GM21786 (cell line): ENCODE results near the gene BIRC3.
"Not testable (repeated sequence)": the region's sequence is repeated elsewhere in the genome, so short reads cannot be mapped to it uniquely, and the experiment has no call there.

Experiments
- ATAC-seq: cut with Tn5 transposase; IDR thresholded peaks from one replicate; pipeline ENCODE4 v1.9.1; 2021; ENCODE audit not compliant: unreplicated experiment

The BIRC3 gene

GRCh38 chr11:102323542-102324251, 6.4 kb downstream of the BIRC3 start:
- ATAC-seq, result no peak

- no peak for ATAC-seq
These were observed 7.8 kb downstream of the BIRC3 start for GRCh38 chr11:102325088-102325487.

- ATAC-seq, result no peak
These were observed 11.5 kb downstream of the BIRC3 start for GRCh38 chr11:102328748-102329147.

GRCh38 chr11:102330231-102330630, 12.9 kb downstream of the BIRC3 start:
- no peak for ATAC-seq

GRCh38 chr11:102331341-102331740, 14.1 kb downstream of the BIRC3 start:
- no peak for ATAC-seq

- ATAC-seq, result no peak
These were observed 15.3 kb downstream of the BIRC3 start for GRCh38 chr11:102332611-102332994.

GRCh38 chr11:102338479-102339010, 21.3 kb downstream of the BIRC3 start:
- ATAC-seq, result no peak

- ATAC-seq, result not testable (repeated sequence)
These were observed 24.0 kb downstream of the BIRC3 start for GRCh38 chr11:102341311-102341710.

- peak; percentile 52 for ATAC-seq
These were observed 24.6 kb downstream of the BIRC3 start for GRCh38 chr11:102341844-102342318.

GRCh38 chr11:102343809-102344208, 26.5 kb downstream of the BIRC3 start:
- no peak for ATAC-seq

GRCh38 chr11:102345904-102346303, 28.6 kb downstream of the BIRC3 start:
- no peak for ATAC-seq

GRCh38 chr11:102346456-102346747, 29.1 kb downstream of the BIRC3 start:
- ATAC-seq, result no peak

- peak; percentile 83 for ATAC-seq
These were observed 29.6 kb downstream of the BIRC3 start, which contains the start of gene BIRC2 for GRCh38 chr11:102346748-102347461. Gene BIRC2, plus strand, starts transcription at chr11:102347214. Its CDS starts 2,641 bp downstream, at chr11:102349855.

- peak; percentile 18 for ATAC-seq
These were observed 30.4 kb downstream of the BIRC3 start for GRCh38 chr11:102347462-102348370.

GRCh38 chr11:102357116-102357515, 39.8 kb downstream of the BIRC3 start:
- ATAC-seq, result no peak

- ATAC-seq, result no peak
These were observed 42.1 kb downstream of the BIRC3 start for GRCh38 chr11:102359372-102359771.

- no peak for ATAC-seq
These were observed 43.4 kb downstream of the BIRC3 start for GRCh38 chr11:102360681-102361080.

- ATAC-seq, result peak; percentile 98
These were observed 44.1 kb downstream of the BIRC3 start for GRCh38 chr11:102361086-102362031.

GRCh38 chr11:102364991-102365390, 47.7 kb downstream of the BIRC3 start:
- no peak for ATAC-seq

GRCh38 chr11:102367364-102367763, 50.1 kb downstream of the BIRC3 start:
- ATAC-seq, result no peak
